Measurements from ENCODE around the gene TRIM65.

TRIM65 gene

DNA sequence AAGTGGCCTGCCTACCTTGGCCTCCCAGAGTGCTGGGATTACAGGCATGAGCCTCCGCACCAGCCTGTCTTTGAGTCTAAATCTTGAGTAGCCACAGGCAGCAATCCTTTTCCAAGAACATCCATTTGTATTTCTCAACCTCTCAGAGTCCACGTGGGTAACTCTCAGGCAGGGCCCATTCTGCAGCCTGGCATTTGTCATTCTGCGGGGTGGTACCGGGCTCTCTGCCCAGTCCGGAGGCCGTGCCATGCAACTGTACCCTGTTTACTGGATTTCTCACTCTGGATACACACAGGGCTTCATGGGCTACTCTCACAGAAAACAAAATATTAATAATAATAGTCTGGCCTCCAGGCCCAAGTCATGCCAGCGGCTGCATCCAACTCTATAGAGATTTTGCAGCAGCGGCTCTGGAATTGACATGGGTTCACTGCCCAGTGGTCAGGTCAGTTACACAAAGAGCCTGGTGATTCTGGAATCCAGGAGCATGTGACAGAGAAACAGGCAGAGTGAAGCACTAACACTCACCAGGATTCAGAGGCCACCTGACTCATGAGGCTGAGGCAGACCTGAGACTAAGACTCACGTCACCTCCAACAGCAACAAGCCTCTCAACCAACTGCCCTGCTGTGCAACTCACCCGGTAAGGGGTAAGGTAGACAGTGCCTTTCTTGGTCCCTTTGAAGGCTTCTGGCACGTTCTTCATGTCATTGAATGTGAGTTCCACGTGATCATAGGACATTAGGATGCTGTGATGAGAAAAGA lies 45.6 kb downstream of the TRIM65 start:
- TF ChIP-seq, protein P1, sequence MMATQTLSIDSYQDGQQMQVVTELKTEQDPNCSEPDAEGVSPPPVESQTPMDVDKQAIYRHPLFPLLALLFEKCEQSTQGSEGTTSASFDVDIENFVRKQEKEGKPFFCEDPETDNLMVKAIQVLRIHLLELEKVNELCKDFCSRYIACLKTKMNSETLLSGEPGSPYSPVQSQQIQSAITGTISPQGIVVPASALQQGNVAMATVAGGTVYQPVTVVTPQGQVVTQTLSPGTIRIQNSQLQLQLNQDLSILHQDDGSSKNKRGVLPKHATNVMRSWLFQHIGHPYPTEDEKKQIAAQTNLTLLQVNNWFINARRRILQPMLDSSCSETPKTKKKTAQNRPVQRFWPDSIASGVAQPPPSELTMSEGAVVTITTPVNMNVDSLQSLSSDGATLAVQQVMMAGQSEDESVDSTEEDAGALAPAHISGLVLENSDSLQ (IDR thresholded peaks at IDR 0.05): no peak
- TF ChIP-seq ZNF384 (IDR thresholded peaks at IDR 0.05) (no peak), LEF1 (IDR thresholded peaks at IDR 0.05; ENCODE audit: borderline replicate concordance) (no peak)
- POLR2A ChIA-PET: no interaction called here
- CTCF ChIA-PET: no interaction called here
- DNase-seq (ENCODE audit: extremely low spot score): no peak

DNA sequence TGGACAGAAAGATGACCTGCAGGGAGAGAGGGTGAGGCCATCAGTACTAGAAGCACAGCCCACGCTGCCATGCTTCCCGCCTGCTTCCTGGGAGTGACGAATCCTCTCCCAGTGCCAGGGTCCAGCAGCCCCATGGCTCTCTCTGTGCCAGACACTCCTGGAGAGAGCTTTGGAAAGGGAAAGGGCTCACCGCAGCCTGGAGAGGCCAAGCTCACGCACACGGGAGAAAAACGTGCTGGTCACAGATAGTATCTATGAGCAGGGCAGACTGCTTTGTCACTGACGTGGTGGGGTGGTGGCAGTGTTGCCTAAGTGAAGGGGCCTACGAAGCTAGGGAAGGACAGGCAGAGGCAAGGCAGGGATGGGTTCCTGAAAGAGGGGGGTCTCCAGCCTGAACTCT lies 47.0 kb downstream of the TRIM65 start:
- ChIA-PET POLR2A (interaction anchor here (1.4 to 2.7 kb wide), 2 partner anchors 10 to 70 kb away, joined by 3 to 14 read pairs; a partner anchor contains a TSS), CTCF (interaction anchor here (0.6 kb wide), 1 partner anchor 182 kb away, joined by 3 read pairs; no protein-coding TSS in a partner anchor)
- TF ChIP-seq NFRKB (IDR thresholded peaks at IDR 0.05): no peak
- no peak for TF ChIP-seq SP1 (IDR thresholded peaks at IDR 0.05)
- TF ChIP-seq TARDBP (IDR thresholded peaks at IDR 0.05): no peak
- no peak for TF ChIP-seq ARNT (IDR thresholded peaks at IDR 0.05)
- no peak for TF ChIP-seq BHLHE40 (IDR thresholded peaks at IDR 0.05; ENCODE audit: borderline replicate concordance)
- TF ChIP-seq L3MBTL2 (conservative IDR thresholded peaks at IDR 0.05): no peak
- no peak for TF ChIP-seq LEF1 (IDR thresholded peaks at IDR 0.05; ENCODE audit: borderline replicate concordance)
- no peak for TF ChIP-seq FOXA1 (IDR thresholded peaks at IDR 0.05)
- TF ChIP-seq, protein P1 (IDR thresholded peaks at IDR 0.05): no peak
- no peak for TF ChIP-seq FOXK2 (IDR thresholded peaks at IDR 0.05)
- DNase-seq (ENCODE audit: extremely low spot score): no peak

DNA sequence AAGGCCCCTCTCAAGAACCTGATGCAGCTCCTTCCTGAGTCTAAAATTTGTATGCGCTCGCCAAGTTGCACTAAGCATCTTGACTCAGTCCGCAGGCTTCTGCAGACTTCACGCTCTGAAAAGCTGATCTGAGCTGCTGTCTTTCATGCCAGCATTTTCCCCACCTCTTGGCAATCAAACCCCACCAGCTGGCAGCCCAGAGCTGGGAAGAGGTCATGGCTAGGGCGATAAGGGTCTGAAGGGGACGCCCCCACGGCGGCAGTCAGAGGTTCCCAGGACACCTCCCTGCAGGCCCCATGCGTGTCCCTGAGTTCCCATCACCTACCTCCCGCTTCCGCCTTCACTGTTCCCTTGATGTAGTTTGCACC lies 47.5 kb downstream of the TRIM65 start:
- ChIA-PET POLR2A (interaction anchor here (1.4 to 2.7 kb wide), 2 partner anchors 10 to 69 kb away, joined by 3 to 14 read pairs; a partner anchor contains a TSS), CTCF (interaction anchor here (0.6 to 2.0 kb wide), 2 partner anchors 9 to 13 kb away, joined by 3 to 12 read pairs; no protein-coding TSS in a partner anchor)
- TF ChIP-seq CTBP1 (IDR thresholded peaks at IDR 0.05; ENCODE audit: borderline replicate concordance) (no peak), FOXA1 (IDR thresholded peaks at IDR 0.05) (no peak), LEF1 (IDR thresholded peaks at IDR 0.05; ENCODE audit: borderline replicate concordance) (no peak), FOXM1 (IDR thresholded peaks at IDR 0.05; ENCODE audit: borderline replicate concordance) (no peak)
- DNase-seq (ENCODE audit: extremely low spot score): no peak

DNA sequence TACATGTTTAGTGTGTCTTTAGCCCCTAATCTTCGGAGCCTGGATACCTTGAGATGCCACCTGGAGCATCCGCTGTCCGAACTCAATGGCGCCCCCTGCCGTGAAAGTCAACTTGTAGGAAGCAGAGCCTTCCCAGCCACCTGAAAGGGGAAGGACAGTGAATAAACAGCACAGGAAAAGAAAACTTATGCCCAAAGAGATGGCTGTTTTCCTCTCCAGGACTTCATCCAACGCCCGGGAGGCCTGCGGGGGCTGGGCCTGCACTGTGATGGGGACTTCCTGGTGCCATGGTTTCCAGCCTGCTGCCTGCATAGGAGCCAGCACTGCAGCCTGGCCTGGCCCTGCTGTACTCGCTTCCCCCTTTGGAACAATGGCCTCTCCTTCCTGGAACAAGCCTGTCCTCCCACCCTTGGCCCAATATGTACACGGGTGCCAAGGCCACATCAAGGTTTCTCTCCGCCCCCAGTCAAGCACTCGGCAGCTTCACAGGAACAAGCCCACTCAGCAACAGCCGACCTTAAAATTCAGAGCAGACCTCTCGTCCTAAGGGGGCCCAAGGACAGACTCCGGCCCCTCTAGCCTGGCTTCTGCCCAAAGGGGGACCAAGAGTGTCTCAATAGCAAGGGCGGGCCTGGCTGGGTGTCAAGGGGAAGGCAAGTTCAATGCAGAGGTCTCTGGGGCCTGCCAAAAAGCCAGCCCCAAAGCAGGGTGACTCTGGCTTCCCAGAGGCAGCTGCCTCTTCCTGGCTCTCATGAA lies 48.0 kb downstream of the TRIM65 start:
- TF ChIP-seq BHLHE40 (IDR thresholded peaks at IDR 0.05; ENCODE audit: borderline replicate concordance) (no peak), L3MBTL2 (conservative IDR thresholded peaks at IDR 0.05) (no peak)
- ChIA-PET POLR2A (interaction anchor here (0.7 to 2.7 kb wide), 4 partner anchors 9 to 69 kb away, joined by 3 to 14 read pairs (median 4); a partner anchor contains a TSS), CTCF (interaction anchor here (0.6 to 2.0 kb wide), 11 partner anchors 8 to 194 kb away, joined by 3 to 12 read pairs (median 3); no protein-coding TSS in a partner anchor)
- peak; percentile 64 for DNase-seq (ENCODE audit: extremely low spot score)

DNA sequence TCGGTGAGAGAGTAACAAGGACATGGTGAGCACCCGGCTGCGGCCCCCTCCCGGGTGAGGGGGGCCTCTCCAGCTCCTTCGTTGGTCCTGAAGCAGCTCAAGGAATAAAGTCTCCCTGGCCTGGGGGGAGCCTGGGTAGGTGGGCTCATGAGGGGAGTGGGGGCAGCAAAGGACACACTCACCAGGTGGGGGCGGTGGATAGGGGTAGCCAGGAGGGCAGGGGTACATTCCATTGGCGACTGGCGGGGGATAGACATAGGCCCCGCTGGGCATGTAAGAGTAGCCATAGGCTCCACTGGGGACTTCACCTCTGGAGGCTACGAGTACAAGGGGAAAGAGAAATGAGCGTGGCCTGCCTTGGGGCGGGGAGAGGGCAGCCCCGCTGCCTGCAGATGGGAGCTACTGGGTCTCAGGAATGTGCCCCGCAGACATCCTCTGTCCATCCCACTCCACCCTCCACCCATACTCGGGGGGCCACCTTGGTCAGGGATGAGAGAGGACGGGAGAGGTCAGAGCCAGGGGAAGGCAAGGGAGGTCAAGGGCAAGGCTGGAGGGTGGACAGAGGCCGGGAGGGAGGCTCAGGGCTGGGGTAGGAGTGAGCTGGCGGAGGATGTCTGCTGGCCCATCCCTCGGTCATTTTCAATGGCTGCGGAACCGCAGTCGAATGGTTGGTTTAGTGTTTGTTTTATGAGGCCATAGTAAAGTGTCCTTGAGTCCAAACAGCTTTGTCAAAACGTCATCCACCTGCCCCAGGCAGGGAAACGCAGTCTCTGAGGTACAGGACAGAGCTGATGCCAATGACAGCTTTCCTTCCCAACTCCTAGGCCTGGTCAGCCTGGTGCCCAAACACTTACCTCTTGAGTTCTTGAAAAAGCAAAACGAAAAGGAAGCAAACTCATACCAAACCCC lies 48.9 kb downstream of the TRIM65 start:
- ChIA-PET CTCF (interaction anchor here (0.6 to 2.0 kb wide), 11 partner anchors 9 to 195 kb away, joined by 3 to 12 read pairs (median 3); no protein-coding TSS in a partner anchor), POLR2A (interaction anchor here (0.7 to 4.4 kb wide), 5 partner anchors 7 to 68 kb away, joined by 3 to 39 read pairs (median 14); partner anchors contain the start of gene WBP2)
- TF ChIP-seq, protein P1 (IDR thresholded peaks at IDR 0.05): no peak
- TF ChIP-seq LEF1 (IDR thresholded peaks at IDR 0.05; ENCODE audit: borderline replicate concordance) (no peak), FOXA1 (IDR thresholded peaks at IDR 0.05) (no peak), BHLHE40 (IDR thresholded peaks at IDR 0.05; ENCODE audit: borderline replicate concordance) (no peak), FOXM1 (IDR thresholded peaks at IDR 0.05; ENCODE audit: borderline replicate concordance) (no peak), ELF4 (IDR thresholded peaks at IDR 0.05) (no peak), FOXK2 (IDR thresholded peaks at IDR 0.05) (no peak), SP1 (IDR thresholded peaks at IDR 0.05) (no peak), ARNT (IDR thresholded peaks at IDR 0.05) (no peak), L3MBTL2 (conservative IDR thresholded peaks at IDR 0.05) (no peak)
- DNase-seq (ENCODE audit: extremely low spot score): no peak
